SH-SY5Y (cell line): ENCODE measurements around the gene SOX12.

Experiments
- GATA2 ChIP-seq: IDR thresholded peaks from 2 replicates; pipeline ENCODE4 v1.6.1; 2011; ENCODE audit warnings: mild to moderate bottlenecking, low read depth, low read length
- GATA3 ChIP-seq: IDR thresholded peaks from 2 replicates; pipeline ENCODE4 v1.6.1; 2011; ENCODE audit warnings: low read depth, mild to moderate bottlenecking, low read length, moderate library complexity

- TF ChIP-seq GATA2 (no peak), GATA3 (no peak)
Measured at GRCh38 chr20:312067-312466, 13.3 kb upstream of the SOX12 start.
